ENCODE measurements around the gene CEPT1. TPM values are rescaled to one million over a fixed set of nuclear protein-coding genes. Genes with fewer than 3 reads are reported as not detected.

CEPT1 gene
- polyA plus RNA-seq, 1 of the 3 experiments (the other 2 are of a cell fraction) = 11.6 TPM

- H3K79me2 ChIP-seq (ENCODE audit: insufficient read depth) = no peaks in the 10 kb centered on the region
- H3K9ac ChIP-seq = no peak overlapping the region
- no peak overlapping the region for H3K4me3 ChIP-seq (ENCODE audit: low read depth in 2 of 2, low read length in 1 of 2)
- no peaks in the 10 kb centered on the region for H3K9me3 ChIP-seq
- H3K4me1 ChIP-seq (ENCODE audit: control insufficient read depth in 1 of 2, insufficient read depth in 2 of 2, low read depth in 1 of 2, low read length in 1 of 2) = no peaks in the 10 kb centered on the region
- no peaks in the 10 kb centered on the region for H3K27me3 ChIP-seq (ENCODE audit: insufficient read depth)
- H3K36me3 ChIP-seq (replicated peaks in 1 of 2; ENCODE audit: control insufficient read depth in 1 of 2, insufficient read depth in 2 of 2, low read length in 1 of 2) = peaks cover 60 to 81% of the 10 kb centered on the region in 2 experiments
- no peak overlapping the region for H3K4me2 ChIP-seq
- no peaks in the 10 kb centered on the region for H3K9me2 ChIP-seq
- no peak overlapping the region for H3K27ac ChIP-seq (ENCODE audit: low read depth in 2 of 2, low read length in 1 of 2)
- no peaks in the 10 kb centered on the region for H3F3A ChIP-seq (replicated peaks; ENCODE audit: insufficient read depth)
- CTCF ChIA-PET = no interaction called here
- no peaks in the 10 kb centered on the region for H4K20me1 ChIP-seq (ENCODE audit: insufficient read depth)
- DNase-seq = no peak
- POLR2A ChIA-PET = no interaction called here
- no peak for TF ChIP-seq CHD2 (IDR thresholded peaks at IDR 0.05; ENCODE audit: low read length, partially characterized antibody)
- H2AFZ ChIP-seq (ENCODE audit: low read depth) = no peak overlapping the region
These were observed 40.0 kb downstream of the CEPT1 start for GRCh38 chr1:111179968-111180533.

GRCh38 chr1:111182052-111182451 lies 42.0 kb downstream of the CEPT1 start:
- Histone ChIP-seq H3K9ac (no peak overlapping the region), H3F3A (replicated peaks; ENCODE audit: insufficient read depth) (no peaks in the 10 kb centered on the region), H2AFZ (ENCODE audit: low read depth) (no peak overlapping the region), H3K4me1 (ENCODE audit: control insufficient read depth in 1 of 2, insufficient read depth in 2 of 2, low read depth in 1 of 2, low read length in 1 of 2) (no peaks in the 10 kb centered on the region), H3K27ac (ENCODE audit: low read depth in 2 of 2, low read length in 1 of 2) (no peak overlapping the region), H4K20me1 (ENCODE audit: insufficient read depth) (no peaks in the 10 kb centered on the region), H3K79me2 (ENCODE audit: insufficient read depth) (no peaks in the 10 kb centered on the region), H3K9me2 (no peaks in the 10 kb centered on the region), H3K36me3 (replicated peaks in 1 of 2; ENCODE audit: control insufficient read depth in 1 of 2, insufficient read depth in 2 of 2, low read length in 1 of 2) (peaks cover 53 to 79% of the 10 kb centered on the region in 2 experiments), H3K9me3 (no peaks in the 10 kb centered on the region), H3K27me3 (ENCODE audit: insufficient read depth) (no peaks in the 10 kb centered on the region), H3K4me2 (no peak overlapping the region), H3K4me3 (ENCODE audit: low read depth in 2 of 2, low read length in 1 of 2) (no peak overlapping the region)
- DNase-seq = no peak
- ChIA-PET POLR2A (no interaction called here), CTCF (interaction anchor here (1.2 kb wide), 1 partner anchor 588 kb away, joined by 5 read pairs; no protein-coding TSS in a partner anchor)
- 98% methylated on average over 2 of the region's 2 CpGs for WGBS (ENCODE audit: low lambda C conversion rate)
- TF ChIP-seq FOXJ3 (CRISPR knock-in tag; IDR thresholded peaks at IDR 0.05) (no peak), FOXM1 (IDR thresholded peaks at IDR 0.05; ENCODE audit: low read depth) (no peak), RCOR1 (IDR thresholded peaks at IDR 0.05; ENCODE audit: low read length) (no peak), REST (IDR thresholded peaks at IDR 0.05; ENCODE audit: low read depth, low read length) (no peak), USF2 (IDR thresholded peaks at IDR 0.05; ENCODE audit: borderline replicate concordance, low read depth, low read length) (no peak), TEAD4 (IDR thresholded peaks at IDR 0.05; ENCODE audit: borderline replicate concordance, insufficient read depth) (no peak), TAF1 (IDR thresholded peaks at IDR 0.05; ENCODE audit: borderline replicate concordance, low read depth, low read length) (no peak), FOSL2 (IDR thresholded peaks at IDR 0.05; ENCODE audit: borderline replicate concordance, low read depth) (no peak), SIN3A (IDR thresholded peaks at IDR 0.05; ENCODE audit: borderline replicate concordance, low read depth, low read length) (no peak), EZH2phosphoT487 (IDR thresholded peaks at IDR 0.05; ENCODE audit: borderline replicate concordance, low read depth) (no peak), ZBTB33 (IDR thresholded peaks at IDR 0.05; ENCODE audit: borderline replicate concordance, low read depth) (no peak), NRF1 (IDR thresholded peaks at IDR 0.05; ENCODE audit: low read depth, low read length) (no peak), SMC3 (IDR thresholded peaks at IDR 0.05; ENCODE audit: low read depth, low read length) (no peak), CHD2 (IDR thresholded peaks at IDR 0.05; ENCODE audit: low read length, partially characterized antibody) (no peak), YY1 (IDR thresholded peaks at IDR 0.05; ENCODE audit: low read depth) (no peak), RFX5 (IDR thresholded peaks at IDR 0.05; ENCODE audit: low read length) (no peak), CTCF (IDR thresholded peaks at IDR 0.05) (no peak), TCF12 (IDR thresholded peaks at IDR 0.05) (no peak), RXRA (IDR thresholded peaks at IDR 0.05; ENCODE audit: borderline replicate concordance, low read depth) (no peak)
